Loucy (cell line): Measurements from ENCODE around the gene GAGE12J.
A peak's percentile ranks its signal among the peaks of the same experiment; 100 is the strongest.
"Not testable (repeated sequence)": the region's sequence is repeated elsewhere in the genome, so short reads cannot be mapped to it uniquely, and the experiment has no call there.

Experiments used
- H2AFZ ChIP-seq: fragments of 200-600 bp; sonication (generic); 2 replicates; pipeline ENCODE4 v1.6.0; 2016; ENCODE audit warnings: antibody characterized with exemption, mild to moderate bottlenecking, low read length, moderate library complexity
- H3F3A ChIP-seq: fragments of 200-600 bp; 2 replicates; pipeline ENCODE4 v1.6.0; 2016; ENCODE audit warnings: antibody characterized with exemption, low read depth, mild to moderate bottlenecking
- H3K27me3 ChIP-seq: fragments of 200-600 bp; sonication (generic); 2 replicates; pipeline ENCODE4 v1.6.1; 2014; ENCODE audit warnings: low read length, mild to moderate bottlenecking; ENCODE audit not compliant: insufficient read depth, poor library complexity, severe bottlenecking
- H3K36me3 ChIP-seq: fragments of 200-600 bp; sonication (generic); 2 replicates; pipeline ENCODE4 v1.6.1; 2016; ENCODE audit warnings: low read length; ENCODE audit not compliant: insufficient read depth
- H3K4me1 ChIP-seq: fragments of 200-600 bp; sonication (generic); 2 replicates; pipeline ENCODE4 v1.5.1; 2014; ENCODE audit warnings: low read length, mild to moderate bottlenecking; ENCODE audit not compliant: insufficient read depth, poor library complexity, severe bottlenecking
- H3K4me2 ChIP-seq: fragments of 200-600 bp; sonication (generic); 2 replicates; pipeline ENCODE4 v1.6.0; 2014; ENCODE audit warnings: antibody characterized with exemption, low read length, low read depth, mild to moderate bottlenecking; ENCODE audit not compliant: poor library complexity, severe bottlenecking
- H3K4me3 ChIP-seq: fragments of 200-600 bp; sonication (generic); 2 replicates; pipeline ENCODE4 v1.5.1; 2014; ENCODE audit warnings: low read length, mild to moderate bottlenecking, mixed read lengths; ENCODE audit not compliant: poor library complexity, severe bottlenecking
- H3K79me2 ChIP-seq: fragments of 200-600 bp; sonication (generic); 2 replicates; pipeline ENCODE4 v1.6.1; 2014; ENCODE audit warnings: low read length; ENCODE audit not compliant: insufficient read depth
- H3K9ac ChIP-seq: fragments of 200-600 bp; sonication (generic); 2 replicates; pipeline ENCODE4 v1.6.0; 2014; ENCODE audit warnings: mild to moderate bottlenecking, low read depth, low read length, moderate library complexity; ENCODE audit not compliant: poor library complexity, severe bottlenecking
- H3K9me2 ChIP-seq: fragments of 200-600 bp; sonication (generic); replicated peaks from 2 replicates; pipeline ENCODE4 v1.6.1; 2016; ENCODE audit warnings: low read depth, low read length, mixed read lengths
- H3K9me3 ChIP-seq: fragments of 200-600 bp; sonication (generic); 2 replicates; pipeline ENCODE4 v1.6.1; 2014; ENCODE audit warnings: mild to moderate bottlenecking, antibody characterized with exemption, low read length, low read depth; ENCODE audit not compliant: insufficient read depth
- H4K20me1 ChIP-seq: fragments of 200-600 bp; sonication (generic); 2 replicates; pipeline ENCODE4 v1.6.0; 2014; ENCODE audit warnings: antibody characterized with exemption, low read length, mild to moderate bottlenecking; ENCODE audit not compliant: insufficient read depth, poor library complexity, severe bottlenecking
- CTCF ChIP-seq: fragments of 200-600 bp; sonication (generic); conservative IDR thresholded peaks from 2 replicates; pipeline ENCODE4 v1.5.1; 2014; ENCODE audit warnings: mild to moderate bottlenecking, antibody characterized with exemption, low read length
- EZH2phosphoT487 ChIP-seq: fragments of 200-600 bp; IDR thresholded peaks from 2 replicates; pipeline ENCODE4 v1.6.1; 2018; ENCODE audit warnings: antibody characterized with exemption, mild to moderate bottlenecking, moderate library complexity, borderline replicate concordance

Gene GAGE12J

GRCh38 chrX:49291615-49292337, 30.1 kb upstream of the GAGE12J start:
- H3K4me2 ChIP-seq = no peak overlapping the region

GRCh38 chrX:49292400-49293362, 29.2 kb upstream of the GAGE12J start:
- Histone ChIP-seq H3K9ac (no peak overlapping the region), H3K9me3 (no peaks in the 10 kb centered on the region), H3K36me3 (no peaks in the 10 kb centered on the region), H2AFZ (no peak overlapping the region), H3K79me2 (no peaks in the 10 kb centered on the region), H3F3A (no peaks in the 10 kb centered on the region), H3K4me1 (no peaks in the 10 kb centered on the region), H3K4me2 (no peak overlapping the region), H3K27me3 (no peaks in the 10 kb centered on the region), H3K4me3 (no peak overlapping the region), H4K20me1 (no peaks in the 10 kb centered on the region), H3K9me2 (no peaks in the 10 kb centered on the region)
- TF ChIP-seq EZH2phosphoT487 = no peak

More at GRCh38 chrX:49291615-49292337, 30.1 kb upstream of the GAGE12J start:
- Histone ChIP-seq H3K4me1 (no peaks in the 10 kb centered on the region), H2AFZ (no peak overlapping the region), H3K9me3 (no peaks in the 10 kb centered on the region), H3F3A (no peaks in the 10 kb centered on the region), H3K9ac (no peak overlapping the region), H3K36me3 (no peaks in the 10 kb centered on the region), H4K20me1 (no peaks in the 10 kb centered on the region), H3K4me3 (no peak overlapping the region), H3K79me2 (no peaks in the 10 kb centered on the region), H3K9me2 (no peaks in the 10 kb centered on the region), H3K27me3 (no peaks in the 10 kb centered on the region)
- TF ChIP-seq EZH2phosphoT487 = no peak
- peak; percentile 62 for TF ChIP-seq CTCF

GRCh38 chrX:49299293-49299692, 22.5 kb upstream of the GAGE12J start:
- not testable (repeated sequence) for H3K4me1 ChIP-seq, H4K20me1 ChIP-seq, H3K79me2 ChIP-seq, H2AFZ ChIP-seq, H3K9me3 ChIP-seq, H3K4me3 ChIP-seq, H3K9ac ChIP-seq, H3K4me2 ChIP-seq, H3F3A ChIP-seq, H3K27me3 ChIP-seq, H3K36me3 ChIP-seq, H3K9me2 ChIP-seq

- H3K79me2 ChIP-seq = no peaks in the 10 kb centered on the region
- H3K4me1 ChIP-seq = no peaks in the 10 kb centered on the region
- no peaks in the 10 kb centered on the region for H3F3A ChIP-seq
- no peak overlapping the region for H3K4me2 ChIP-seq
- H3K9me2 ChIP-seq = no peaks in the 10 kb centered on the region
- H3K9ac ChIP-seq = no peak overlapping the region
- no peak overlapping the region for H3K4me3 ChIP-seq
- no peaks in the 10 kb centered on the region for H3K27me3 ChIP-seq
- no peaks in the 10 kb centered on the region for H3K9me3 ChIP-seq
- TF ChIP-seq EZH2phosphoT487 (no peak), CTCF (no peak)
- H4K20me1 ChIP-seq = no peaks in the 10 kb centered on the region
- H2AFZ ChIP-seq = no peak overlapping the region
- H3K36me3 ChIP-seq = no peaks in the 10 kb centered on the region
Measured at GRCh38 chrX:49300703-49301102, 21.1 kb upstream of the GAGE12J start.
